Measurements from ENCODE around the gene CADM2.

The CADM2 gene

GRCh38 chr3:85167576-85167975 lies 208.8 kb downstream of the CADM2 start:
- Mint-ChIP-seq H3K27me3 (no peaks in the 10 kb centered on the region), H3K4me3 (no peak overlapping the region), H3K36me3 (no peaks in the 10 kb centered on the region), H3K9me3 (ENCODE audit: low read depth) (no peaks in the 10 kb centered on the region), H3K4me1 (ENCODE audit: low read depth) (no peaks in the 10 kb centered on the region), H3K27ac (no peak overlapping the region)

- Mint-ChIP-seq H3K36me3 (no peaks in the 10 kb centered on the region), H3K4me1 (ENCODE audit: low read depth) (no peaks in the 10 kb centered on the region), H3K9me3 (ENCODE audit: low read depth) (no peaks in the 10 kb centered on the region), H3K27me3 (no peaks in the 10 kb centered on the region), H3K4me3 (no peak overlapping the region), H3K27ac (no peak overlapping the region)
Measured at GRCh38 chr3:85170646-85171045, 211.9 kb downstream of the CADM2 start.

GRCh38 chr3:85171976-85172375 lies 213.2 kb downstream of the CADM2 start:
- Mint-ChIP-seq H3K4me3 (no peak overlapping the region), H3K4me1 (ENCODE audit: low read depth) (no peaks in the 10 kb centered on the region), H3K9me3 (ENCODE audit: low read depth) (no peaks in the 10 kb centered on the region), H3K27ac (no peak overlapping the region), H3K27me3 (no peaks in the 10 kb centered on the region), H3K36me3 (no peaks in the 10 kb centered on the region)

GRCh38 chr3:85176799-85177198 lies 218.0 kb downstream of the CADM2 start:
- no peak overlapping the region for H3K27ac Mint-ChIP-seq
- H3K36me3 Mint-ChIP-seq: no peaks in the 10 kb centered on the region
- peaks cover 3% of the 10 kb centered on the region for H3K9me3 Mint-ChIP-seq (ENCODE audit: low read depth)
- no peaks in the 10 kb centered on the region for H3K27me3 Mint-ChIP-seq
- no peak overlapping the region for H3K4me3 Mint-ChIP-seq
- no peaks in the 10 kb centered on the region for H3K4me1 Mint-ChIP-seq (ENCODE audit: low read depth)

- H3K36me3 Mint-ChIP-seq: no peaks in the 10 kb centered on the region
- H3K27ac Mint-ChIP-seq: no peak overlapping the region
- H3K4me1 Mint-ChIP-seq (ENCODE audit: low read depth): no peaks in the 10 kb centered on the region
- H3K4me3 Mint-ChIP-seq: no peak overlapping the region
- H3K9me3 Mint-ChIP-seq (ENCODE audit: low read depth): peaks cover 10% of the 10 kb centered on the region
- no peaks in the 10 kb centered on the region for H3K27me3 Mint-ChIP-seq
Measured at GRCh38 chr3:85182975-85183752, 224.4 kb downstream of the CADM2 start.

GRCh38 chr3:85185495-85185894 lies 226.7 kb downstream of the CADM2 start:
- Mint-ChIP-seq H3K4me1 (ENCODE audit: low read depth) (no peaks in the 10 kb centered on the region), H3K36me3 (no peaks in the 10 kb centered on the region), H3K9me3 (ENCODE audit: low read depth) (peaks cover 6% of the 10 kb centered on the region), H3K27ac (no peak overlapping the region), H3K27me3 (no peaks in the 10 kb centered on the region), H3K4me3 (no peak overlapping the region)

GRCh38 chr3:85189731-85190130 lies 230.9 kb downstream of the CADM2 start:
- Mint-ChIP-seq H3K27ac (no peak overlapping the region), H3K36me3 (no peaks in the 10 kb centered on the region), H3K9me3 (ENCODE audit: low read depth) (peaks cover 3% of the 10 kb centered on the region), H3K4me1 (ENCODE audit: low read depth) (no peaks in the 10 kb centered on the region), H3K4me3 (no peak overlapping the region), H3K27me3 (no peaks in the 10 kb centered on the region)

GRCh38 chr3:85193565-85193964 lies 234.8 kb downstream of the CADM2 start:
- Mint-ChIP-seq H3K27me3 (no peaks in the 10 kb centered on the region), H3K9me3 (ENCODE audit: low read depth) (peaks cover 3% of the 10 kb centered on the region), H3K36me3 (no peaks in the 10 kb centered on the region), H3K4me3 (no peak overlapping the region), H3K4me1 (ENCODE audit: low read depth) (no peaks in the 10 kb centered on the region), H3K27ac (no peak overlapping the region)

GRCh38 chr3:85208650-85209049 lies 249.9 kb downstream of the CADM2 start:
- Mint-ChIP-seq H3K36me3 (no peaks in the 10 kb centered on the region), H3K4me1 (ENCODE audit: low read depth) (no peaks in the 10 kb centered on the region), H3K27ac (no peak overlapping the region), H3K4me3 (no peak overlapping the region), H3K9me3 (ENCODE audit: low read depth) (peaks cover 20% of the 10 kb centered on the region), H3K27me3 (no peaks in the 10 kb centered on the region)

- no peaks in the 10 kb centered on the region for H3K4me1 Mint-ChIP-seq (ENCODE audit: low read depth)
- no peaks in the 10 kb centered on the region for H3K36me3 Mint-ChIP-seq
- H3K9me3 Mint-ChIP-seq (ENCODE audit: low read depth): peaks cover 23% of the 10 kb centered on the region
- H3K4me3 Mint-ChIP-seq: no peak overlapping the region
- H3K27me3 Mint-ChIP-seq: no peaks in the 10 kb centered on the region
- H3K27ac Mint-ChIP-seq: no peak overlapping the region
Measured at GRCh38 chr3:85210540-85210939, 251.8 kb downstream of the CADM2 start.

- H3K9me3 Mint-ChIP-seq (ENCODE audit: low read depth): peaks cover 9% of the 10 kb centered on the region
- no peaks in the 10 kb centered on the region for H3K4me1 Mint-ChIP-seq (ENCODE audit: low read depth)
- no peak overlapping the region for H3K27ac Mint-ChIP-seq
- no peaks in the 10 kb centered on the region for H3K27me3 Mint-ChIP-seq
- H3K36me3 Mint-ChIP-seq: no peaks in the 10 kb centered on the region
- H3K4me3 Mint-ChIP-seq: no peak overlapping the region
Measured at GRCh38 chr3:85228966-85229365, 270.2 kb downstream of the CADM2 start.

GRCh38 chr3:85244091-85244490 lies 285.3 kb downstream of the CADM2 start:
- no peaks in the 10 kb centered on the region for H3K36me3 Mint-ChIP-seq
- peaks cover 5% of the 10 kb centered on the region for H3K9me3 Mint-ChIP-seq (ENCODE audit: low read depth)
- no peak overlapping the region for H3K27ac Mint-ChIP-seq
- no peaks in the 10 kb centered on the region for H3K27me3 Mint-ChIP-seq
- no peaks in the 10 kb centered on the region for H3K4me1 Mint-ChIP-seq (ENCODE audit: low read depth)
- H3K4me3 Mint-ChIP-seq: no peak overlapping the region

GRCh38 chr3:85244519-85244918 lies 285.7 kb downstream of the CADM2 start:
- Mint-ChIP-seq H3K4me1 (ENCODE audit: low read depth) (no peaks in the 10 kb centered on the region), H3K27ac (no peak overlapping the region), H3K4me3 (no peak overlapping the region), H3K27me3 (no peaks in the 10 kb centered on the region), H3K36me3 (no peaks in the 10 kb centered on the region), H3K9me3 (ENCODE audit: low read depth) (peaks cover 5% of the 10 kb centered on the region)

- no peaks in the 10 kb centered on the region for H3K27me3 Mint-ChIP-seq
- no peak overlapping the region for H3K4me3 Mint-ChIP-seq
- H3K27ac Mint-ChIP-seq: no peak overlapping the region
- no peaks in the 10 kb centered on the region for H3K4me1 Mint-ChIP-seq (ENCODE audit: low read depth)
- H3K9me3 Mint-ChIP-seq (ENCODE audit: low read depth): peaks cover 8% of the 10 kb centered on the region
- H3K36me3 Mint-ChIP-seq: no peaks in the 10 kb centered on the region
Measured at GRCh38 chr3:85251766-85252165, 293.0 kb downstream of the CADM2 start.

GRCh38 chr3:85252686-85253085 lies 293.9 kb downstream of the CADM2 start:
- H3K4me1 Mint-ChIP-seq (ENCODE audit: low read depth): no peaks in the 10 kb centered on the region
- peaks cover 8% of the 10 kb centered on the region for H3K9me3 Mint-ChIP-seq (ENCODE audit: low read depth)
- no peaks in the 10 kb centered on the region for H3K27me3 Mint-ChIP-seq
- H3K4me3 Mint-ChIP-seq: no peak overlapping the region
- H3K27ac Mint-ChIP-seq: no peak overlapping the region
- no peaks in the 10 kb centered on the region for H3K36me3 Mint-ChIP-seq

- Mint-ChIP-seq H3K9me3 (ENCODE audit: low read depth) (peaks cover 8% of the 10 kb centered on the region), H3K4me3 (no peak overlapping the region), H3K36me3 (no peaks in the 10 kb centered on the region), H3K4me1 (ENCODE audit: low read depth) (no peaks in the 10 kb centered on the region), H3K27ac (no peak overlapping the region), H3K27me3 (no peaks in the 10 kb centered on the region)
Measured at GRCh38 chr3:85254738-85255137, 295.9 kb downstream of the CADM2 start.
